GM18907 (cell line): Measurements from ENCODE around the gene DRAM2.
"Not testable (repeated sequence)": the region's sequence is repeated elsewhere in the genome, so short reads cannot be mapped to it uniquely, and the experiment has no call there.

Experiments used
- ATAC-seq: cut with Tn5 transposase; IDR thresholded peaks from one replicate; pipeline ENCODE4 v1.9.1; 2021; ENCODE audit warnings: mild to moderate bottlenecking, moderate library complexity; ENCODE audit not compliant: unreplicated experiment

Gene DRAM2

GRCh38 chr1:111084999-111085398, 54.9 kb downstream of the DRAM2 start:
- ATAC-seq: no peak

GRCh38 chr1:111082421-111083203, 57.3 kb downstream of the DRAM2 start:
- ATAC-seq: peak; percentile 41

- not testable (repeated sequence) for ATAC-seq
Measured at GRCh38 chr1:111079329-111079728, 60.6 kb downstream of the DRAM2 start.

- not testable (repeated sequence) for ATAC-seq
Measured at GRCh38 chr1:111077312-111077711, 62.6 kb downstream of the DRAM2 start.
